Measurements from ENCODE around the gene RPP25L.

GRCh38 chr9:34633166-34633565, 21.3 kb upstream of the RPP25L start:
- TF ChIP-seq ESRRA (CRISPR knock-in tag; IDR thresholded peaks at IDR 0.05; ENCODE audit: borderline replicate concordance) (no peak), CTCF (IDR thresholded peaks at IDR 0.05) (no peak), HMGXB4 (CRISPR knock-in tag; IDR thresholded peaks at IDR 0.05) (no peak), USF2 (CRISPR knock-in tag; IDR thresholded peaks at IDR 0.05) (no peak), FOXJ3 (CRISPR knock-in tag; IDR thresholded peaks at IDR 0.05; ENCODE audit: borderline replicate concordance) (no peak), SP1 (CRISPR knock-in tag; conservative IDR thresholded peaks at IDR 0.05) (no peak), E2F1 (CRISPR knock-in tag; IDR thresholded peaks at IDR 0.05) (no peak), MYBL2 (CRISPR knock-in tag; IDR thresholded peaks at IDR 0.05) (no peak), CREB1 (CRISPR knock-in tag; IDR thresholded peaks at IDR 0.05) (no peak), ETV6 (CRISPR knock-in tag; IDR thresholded peaks at IDR 0.05) (no peak), ATF2 (CRISPR knock-in tag; IDR thresholded peaks at IDR 0.05; ENCODE audit: borderline replicate concordance, low read depth) (no peak), FOXP1 (CRISPR knock-in tag; IDR thresholded peaks at IDR 0.05; ENCODE audit: borderline replicate concordance) (no peak), ARID4B (CRISPR knock-in tag; IDR thresholded peaks at IDR 0.05; ENCODE audit: borderline replicate concordance) (no peak), ZBTB21 (CRISPR knock-in tag; IDR thresholded peaks at IDR 0.05; ENCODE audit: borderline replicate concordance) (no peak)
